ENCODE data around the gene AKAP13. TPM values are rescaled to one million over a fixed set of nuclear protein-coding genes. Genes with fewer than 3 reads are reported as not detected.
A peak's percentile ranks its signal among the peaks of the same experiment; 100 is the strongest.

AKAP13 gene
- total and polyA plus RNA-seq, 7 donors: 18.2 to 126 (median 93.7) TPM

DNA sequence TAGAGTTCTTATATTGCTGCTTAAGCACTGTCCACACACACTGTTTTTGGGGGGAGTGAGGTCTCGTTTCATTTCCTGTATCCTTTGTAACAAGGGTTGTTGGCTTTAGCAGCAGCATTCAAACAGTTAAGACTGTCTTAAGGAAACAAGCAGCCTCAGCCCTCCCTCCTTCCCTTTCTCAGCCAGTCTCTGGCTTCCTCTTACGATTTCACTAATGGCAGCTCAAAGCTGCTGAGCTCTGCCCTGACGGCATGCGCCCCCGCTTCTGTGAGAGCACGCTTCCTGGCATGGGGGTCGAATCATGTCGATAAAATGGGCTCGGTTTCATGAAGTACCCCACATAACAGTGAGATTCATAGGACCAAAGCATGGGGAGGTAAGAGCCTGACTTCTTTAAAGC is 309.3 kb downstream of the AKAP13 start:
- peaks cover 4 to 83% of the 10 kb centered on the region in 2 donors for H3K36me3 ChIP-seq (ENCODE audit: insufficient read depth in 1 of 2, low read depth in 1 of 2)
- ATAC-seq: peak in 3 of 4 donors; percentile 32 to 61 (median 40)
- 29 to 41% (median 34%) methylated on average over 9 of the region's 9 CpGs for WGBS, 3 donors
- no peaks in the 10 kb centered on the region for H3K9me3 ChIP-seq
- peak overlapping the region; percentile 32 for H3K4me3 ChIP-seq
- intact Hi-C loops (cut with DNase I): no loop called here
- no peak for TF ChIP-seq CTCF (IDR thresholded peaks at IDR 0.05)
- H3K27ac ChIP-seq: peak overlapping the region; percentile 2
- H3K27me3 ChIP-seq (ENCODE audit: insufficient read depth in 3 of 3, low read length in 2 of 3): no peaks in the 10 kb centered on the region
- peak in 1 of 2 donors; percentile 64 for DNase-seq
- peaks cover 6% of the 10 kb centered on the region for H3K4me1 ChIP-seq

DNA sequence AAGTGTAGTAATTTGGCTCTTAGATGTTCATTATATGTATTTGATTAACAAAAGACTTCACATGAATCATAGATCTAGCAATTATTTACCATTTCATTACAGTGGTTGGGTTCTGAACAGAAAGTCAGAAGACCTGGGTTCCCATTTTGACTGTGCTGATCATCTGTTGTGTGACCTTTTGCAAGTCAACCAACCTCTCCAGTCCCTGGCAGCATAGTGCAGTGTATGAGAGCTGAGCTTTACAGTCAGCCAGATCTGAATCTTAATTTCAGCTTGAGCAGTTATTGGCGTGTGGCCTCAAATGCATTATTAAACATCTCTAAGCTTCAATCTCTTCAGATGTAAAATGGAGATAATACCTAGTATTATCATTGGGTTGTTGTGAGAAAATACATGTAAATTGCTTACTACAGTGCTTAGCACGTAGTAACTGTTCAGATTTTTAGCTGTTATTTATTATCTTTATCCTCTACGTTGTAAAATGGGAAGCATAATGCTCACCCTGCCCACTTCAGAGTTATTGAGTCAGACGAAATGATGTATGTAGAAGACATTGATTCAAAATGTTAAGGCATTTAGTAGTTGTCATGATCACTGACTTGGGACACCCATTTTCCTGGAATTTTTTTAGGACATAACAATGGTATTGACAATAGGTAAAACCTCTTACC is 310.3 kb downstream of the AKAP13 start:
- Histone ChIP-seq H3K36me3 (ENCODE audit: insufficient read depth in 1 of 2, low read depth in 1 of 2) (peaks cover 4 to 83% of the 10 kb centered on the region in 2 donors), H3K27me3 (ENCODE audit: insufficient read depth in 3 of 3, low read length in 2 of 3) (no peaks in the 10 kb centered on the region), H3K4me1 (peaks cover 6% of the 10 kb centered on the region), H3K27ac (peak overlapping the region; percentile 40), H3K4me3 (peak overlapping the region; percentile 32), H3K9me3 (no peaks in the 10 kb centered on the region)
- DNase-seq (no peak), ATAC-seq (peak in 1 of 4 donors; percentile 29)
- 80 to 88% (median 80%) methylated on average over 4 of the region's 4 CpGs for WGBS, 3 donors
- intact Hi-C loops (cut with DNase I): no loop called here
- no peak for TF ChIP-seq CTCF (IDR thresholded peaks at IDR 0.05)

- H3K36me3 ChIP-seq (ENCODE audit: insufficient read depth in 1 of 2, low read depth in 1 of 2): peaks cover 4 to 83% of the 10 kb centered on the region in 2 donors
- ATAC-seq: no peak
- no peaks in the 10 kb centered on the region for H3K9me3 ChIP-seq
- WGBS, 3 donors: 68 to 80% (median 73%) methylated on average over 6 of the region's 6 CpGs
- peak overlapping the region; percentile 40 for H3K27ac ChIP-seq
- H3K27me3 ChIP-seq (ENCODE audit: insufficient read depth in 3 of 3, low read length in 2 of 3): no peaks in the 10 kb centered on the region
- peaks cover 6% of the 10 kb centered on the region for H3K4me1 ChIP-seq
- no peak for DNase-seq
- no peak overlapping the region for H3K4me3 ChIP-seq
- intact Hi-C loops (cut with DNase I): no loop called here
- no peak for TF ChIP-seq CTCF (IDR thresholded peaks at IDR 0.05)
Measured at GRCh38 chr15:85691350-85692240, 311.2 kb downstream of the AKAP13 start.

GRCh38 chr15:85692321-85692720 is 311.9 kb downstream of the AKAP13 start:
- ATAC-seq (no peak), DNase-seq (no peak)
- peaks cover 6% of the 10 kb centered on the region for H3K4me1 ChIP-seq
- H3K9me3 ChIP-seq: no peaks in the 10 kb centered on the region
- intact Hi-C loops (cut with DNase I): no loop called here
- H3K36me3 ChIP-seq (ENCODE audit: insufficient read depth in 1 of 2, low read depth in 1 of 2): peaks cover 2 to 83% of the 10 kb centered on the region in 2 donors
- no peak overlapping the region for H3K4me3 ChIP-seq
- H3K27me3 ChIP-seq (ENCODE audit: insufficient read depth in 3 of 3, low read length in 2 of 3): no peaks in the 10 kb centered on the region
- 94 to 98% (median 96%) methylated on average over 6 of the region's 6 CpGs for WGBS, 3 donors
- H3K27ac ChIP-seq: no peak overlapping the region
- TF ChIP-seq CTCF (IDR thresholded peaks at IDR 0.05): no peak
